Stimulated activated CD4-positive, alpha-beta T cell treated with anti-CD3 and anti-CD28 coated beads, Interleukin-1b, Interleukin-23, amount 100 ng/mL, for 4 hours (primary cell): ENCODE measurements around the gene TF.

Source experiments
- DNase-seq, 2 donors: peaks; one replicate each; pipeline ENCODE4 v3.0.0-alpha.2; 2020; ENCODE audit warnings: low read depth in 2 of 2

Gene TF

GRCh38 chr3:133835418-133835743, 89.2 kb downstream of the TF start:
- no peak for DNase-seq

- no peak for DNase-seq
These were observed 89.8 kb downstream of the TF start for GRCh38 chr3:133835961-133836360.

- no peak for DNase-seq
These were observed 90.4 kb downstream of the TF start for GRCh38 chr3:133836497-133837158.

DNA sequence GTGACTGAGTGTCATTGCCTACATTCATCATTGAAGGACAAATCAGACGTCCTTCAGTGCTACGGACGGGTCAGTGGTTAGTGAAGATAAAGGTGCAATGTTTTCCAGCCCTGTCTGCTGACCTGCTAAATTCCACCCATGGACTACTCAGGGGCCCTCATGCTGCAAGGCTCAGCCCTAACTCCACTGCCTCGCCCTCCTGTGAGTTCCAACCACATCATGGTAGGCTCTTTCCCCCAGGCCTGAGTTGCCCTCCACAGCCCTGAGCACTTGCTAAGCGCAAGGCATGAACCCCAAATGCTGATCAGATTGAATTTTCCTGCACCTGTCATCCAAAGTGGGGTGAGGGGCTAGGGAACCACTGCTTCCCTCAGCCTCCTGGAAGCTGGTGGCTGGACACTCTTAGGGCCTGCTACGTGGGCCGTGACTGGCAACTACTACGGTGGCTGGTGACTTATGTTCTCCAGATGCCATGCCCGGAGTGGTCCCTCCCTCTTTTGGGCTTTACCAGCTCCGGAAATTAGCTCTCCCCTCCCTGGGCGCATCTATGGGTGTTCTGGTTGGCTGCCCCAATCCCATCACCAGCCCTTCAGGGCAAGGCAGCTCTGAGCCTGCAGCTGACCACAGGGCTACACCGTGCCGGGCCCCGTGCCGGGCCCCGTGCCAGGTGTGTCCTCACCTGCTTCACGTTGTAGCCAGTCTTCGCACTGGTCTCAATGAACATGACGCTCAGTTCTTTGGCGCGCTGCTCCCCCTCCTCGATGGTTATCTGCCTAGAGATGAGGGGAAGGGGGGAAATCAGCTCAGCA, 91.5 kb downstream of the TF start:
- no peak for DNase-seq

DNA sequence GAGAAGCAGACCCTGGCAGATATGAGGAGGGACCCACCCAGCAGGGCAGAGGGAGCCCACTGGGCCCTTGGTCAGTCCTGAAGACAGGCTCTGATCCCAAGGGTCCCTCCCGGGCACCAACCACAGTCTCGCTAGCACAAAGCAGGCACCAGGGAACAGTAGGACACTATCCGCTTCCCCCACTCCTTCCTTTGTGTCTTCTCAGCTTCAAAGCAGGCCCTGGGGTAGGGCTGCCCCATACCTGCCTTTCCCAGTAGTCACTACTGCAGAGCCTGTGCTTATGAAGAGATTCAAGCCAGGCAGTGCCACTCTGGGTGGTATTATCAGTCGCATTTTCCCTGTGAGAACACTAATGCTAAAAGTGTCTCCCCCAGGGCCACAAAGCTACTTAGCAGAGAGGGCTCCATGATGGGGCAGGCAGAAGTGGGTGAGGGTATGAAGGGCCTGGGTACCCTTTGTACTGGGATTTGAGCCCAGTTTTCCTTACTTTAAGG, 92.2 kb downstream of the TF start:
- DNase-seq = no peak

DNA sequence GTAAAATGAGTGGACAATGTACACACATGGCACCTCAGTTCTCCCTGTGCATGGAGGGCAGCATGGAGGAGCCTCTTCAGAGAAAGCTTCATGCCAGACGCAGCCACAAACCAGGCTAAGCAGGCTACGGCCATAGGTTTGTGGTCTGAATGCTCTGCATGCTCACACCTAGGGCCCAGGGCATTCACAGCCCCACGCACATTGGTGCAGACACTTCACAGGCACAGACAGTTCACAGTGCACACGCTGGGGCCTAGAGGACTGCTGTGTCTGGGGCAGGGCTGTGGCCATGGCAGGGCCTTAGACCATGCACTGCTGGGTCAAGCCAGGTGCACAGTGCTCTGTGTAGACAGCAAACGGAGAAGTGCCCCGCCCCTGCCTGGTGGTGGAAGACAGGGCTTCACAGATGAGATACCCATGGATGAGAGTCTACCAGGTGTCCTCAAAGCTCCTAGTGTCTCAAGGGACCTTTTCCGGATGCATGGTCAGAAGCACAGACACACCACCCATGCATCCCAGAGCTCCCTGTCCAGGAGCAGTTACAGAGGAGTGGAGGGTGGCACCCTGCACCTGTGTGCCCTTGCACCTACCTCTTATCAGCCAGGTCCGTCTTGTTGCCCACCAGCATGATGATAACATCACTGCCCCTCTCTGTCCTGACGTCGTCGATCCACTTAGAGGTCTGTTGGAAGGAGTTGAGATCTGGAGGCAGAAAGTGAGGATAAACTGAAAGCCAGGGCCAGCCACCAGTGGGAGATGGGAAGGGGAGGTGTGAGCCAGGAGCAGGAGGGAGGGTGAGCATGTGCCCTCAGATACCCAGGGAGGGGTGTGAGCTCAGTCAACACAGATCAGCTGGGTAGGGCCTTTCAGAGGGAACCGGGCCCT, 93.0 kb downstream of the TF start:
- DNase-seq = no peak

DNA sequence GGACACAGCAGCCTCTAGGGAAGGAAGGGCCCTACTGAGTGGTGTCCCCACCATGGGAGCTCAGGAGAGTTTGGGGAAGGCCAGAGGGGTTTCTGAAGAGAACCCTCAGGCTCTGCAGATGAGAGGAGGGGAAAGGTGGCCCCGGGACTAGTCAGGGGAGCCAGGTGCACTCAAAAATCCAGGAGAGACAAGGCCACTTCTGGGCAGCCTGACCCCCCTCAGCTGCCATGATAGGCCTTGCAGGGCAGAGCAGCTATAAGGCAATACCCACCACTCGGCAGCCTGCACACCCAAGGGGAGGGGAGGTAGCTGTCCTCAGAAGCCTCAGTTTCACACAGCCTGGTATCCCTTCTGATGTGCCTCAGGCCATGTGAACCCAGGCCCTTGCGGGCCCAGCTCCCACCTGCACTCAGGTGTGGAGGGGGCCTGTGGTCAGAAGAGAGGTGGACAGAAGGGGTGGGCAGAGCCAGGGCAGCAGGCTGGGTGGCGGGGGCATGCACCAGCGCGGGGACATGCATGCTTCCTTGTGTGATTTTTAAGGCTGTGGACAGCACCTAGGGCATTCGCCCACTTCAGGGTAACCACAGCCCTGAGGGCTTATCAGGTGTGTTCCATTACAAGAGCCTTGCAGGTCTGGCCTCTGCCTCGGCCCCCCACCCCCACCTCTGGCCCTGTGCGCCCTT, 94.0 kb downstream of the TF start:
- DNase-seq = no peak

DNA sequence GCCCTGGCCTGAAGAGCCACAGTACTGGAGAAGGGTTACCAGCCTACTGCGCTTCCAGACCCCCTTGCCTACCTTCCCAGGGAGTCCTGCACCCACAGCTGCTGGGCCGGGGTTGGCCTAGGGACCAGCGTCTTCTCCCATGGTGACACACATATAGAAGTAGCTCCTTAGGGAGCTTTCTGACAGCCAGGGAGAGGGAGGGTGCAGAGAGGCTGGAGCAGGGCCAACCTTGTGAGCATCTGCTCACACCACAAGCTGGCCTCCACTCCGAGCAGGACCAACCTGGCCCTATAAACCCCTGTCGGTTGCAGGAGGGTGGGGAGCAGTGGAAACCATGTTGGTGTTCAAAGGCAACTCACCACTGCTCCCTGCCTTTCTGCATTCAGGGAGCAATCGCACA, 94.6 kb downstream of the TF start:
- no peak for DNase-seq

DNA sequence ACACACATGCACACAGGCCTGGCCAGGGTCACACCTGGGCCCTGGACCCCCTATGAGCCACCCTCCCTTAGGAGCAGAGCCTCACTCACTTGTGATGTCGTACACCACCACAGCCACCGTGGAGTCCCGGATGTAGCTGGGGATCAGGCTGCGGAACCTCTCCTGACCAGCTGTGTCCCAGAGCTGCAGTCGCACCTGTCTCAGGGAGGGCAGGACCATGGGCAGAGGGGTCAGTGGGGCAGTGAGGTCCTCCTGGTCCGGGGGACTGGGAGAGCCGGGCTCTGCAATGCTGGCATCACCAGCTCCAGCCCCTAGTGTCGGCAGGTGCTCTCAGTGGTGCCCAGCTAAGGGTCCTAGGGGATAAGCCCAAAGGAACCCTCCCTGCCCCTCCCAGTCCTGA, 95.0 kb downstream of the TF start:
- no peak for DNase-seq

DNA sequence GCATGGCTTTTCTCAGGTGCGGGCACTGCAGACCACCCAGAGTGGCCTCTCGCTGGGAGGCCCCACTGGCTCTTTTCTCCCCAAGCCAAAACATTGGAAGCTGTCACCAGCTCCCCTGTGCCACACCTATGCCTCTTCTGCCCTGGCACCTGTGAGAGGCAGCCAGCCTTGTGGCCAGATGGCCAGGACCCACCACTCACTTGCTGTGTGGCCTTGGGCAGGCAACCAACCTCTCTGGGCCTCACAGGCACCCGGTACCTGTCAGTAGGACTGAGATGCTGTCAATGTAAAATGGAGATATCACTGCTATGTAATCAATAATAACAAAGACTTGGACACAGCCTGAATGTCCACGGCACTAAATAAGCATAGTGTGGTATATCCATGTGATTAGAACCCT, 96.0 kb downstream of the TF start:
- no peak for DNase-seq

- DNase-seq = no peak
These were observed 97.4 kb downstream of the TF start for GRCh38 chr3:133843634-133844033.

DNA sequence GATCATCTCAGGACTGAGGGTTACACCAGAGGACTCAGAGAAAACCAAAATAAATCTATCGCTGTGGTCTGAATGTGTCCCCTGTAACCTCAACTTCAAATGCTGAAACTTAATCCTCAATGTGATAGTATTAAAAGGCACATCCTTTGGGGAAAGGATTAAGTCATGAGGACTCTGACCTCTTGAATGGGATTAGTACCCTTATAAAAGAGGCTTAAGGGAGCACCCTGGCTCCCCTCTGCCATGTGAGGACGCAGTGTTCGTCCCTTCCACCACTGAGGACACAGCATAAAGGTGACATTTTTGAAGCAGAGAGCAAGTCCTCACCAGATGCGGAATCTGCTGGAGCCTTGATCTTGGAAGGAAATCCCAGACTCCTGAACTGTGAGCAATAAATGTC, 98.9 kb downstream of the TF start:
- DNase-seq = no peak
